H9 (cell line): ENCODE results near the gene DIAPH2. TPM values are rescaled to one million over a fixed set of nuclear protein-coding genes. Genes with fewer than 3 reads are reported as not detected.

Experiments used
- DNase-seq: peaks from one replicate; pipeline ENCODE4 v3.0.0-alpha.2; 2017
- H2AFZ ChIP-seq: one replicate; pipeline ENCODE4 v1.6.1; 2013; ENCODE audit warnings: mild to moderate bottlenecking, low read length, control low read depth, moderate library complexity
- H2AK5ac ChIP-seq: 2 replicates; pipeline ENCODE4 v1.6.1; 2013; ENCODE audit warnings: low read length, control low read depth, mixed read lengths; ENCODE audit not compliant: insufficient read length
- H2BK120ac ChIP-seq: one replicate; pipeline ENCODE4 v1.6.1; 2013; ENCODE audit warnings: low read depth, mild to moderate bottlenecking, low read length, control low read depth, inconsistent platforms; ENCODE audit not compliant: poor library complexity, severe bottlenecking
- H2BK12ac ChIP-seq: 2 replicates; pipeline ENCODE4 v1.6.1; 2013; ENCODE audit warnings: low read length, control low read depth, mixed read lengths, low read depth; ENCODE audit not compliant: insufficient read length
- H2BK15ac ChIP-seq: 2 replicates; pipeline ENCODE4 v1.6.1; 2013; ENCODE audit warnings: low read depth, low read length, control low read depth
- H2BK20ac ChIP-seq: one replicate; pipeline ENCODE4 v1.6.1; 2013; ENCODE audit warnings: low read depth, mild to moderate bottlenecking, low read length, control low read depth, inconsistent platforms; ENCODE audit not compliant: poor library complexity, severe bottlenecking
- H2BK5ac ChIP-seq: 2 replicates; pipeline ENCODE4 v1.6.1; 2013; ENCODE audit warnings: low read length, control low read depth, mixed read lengths; ENCODE audit not compliant: insufficient read length
- H3K14ac ChIP-seq: 2 replicates; pipeline ENCODE4 v1.6.1; 2013; ENCODE audit warnings: low read length, control low read depth; ENCODE audit not compliant: insufficient read depth
- H3K18ac ChIP-seq: 2 replicates; pipeline ENCODE4 v1.6.1; 2013; ENCODE audit warnings: low read depth, mild to moderate bottlenecking, mixed read lengths, low read length, control low read depth; ENCODE audit not compliant: insufficient read length
- H3K23ac ChIP-seq: 2 replicates; pipeline ENCODE4 v1.6.1; 2013; ENCODE audit warnings: low read length, control low read depth, mixed read lengths, low read depth; ENCODE audit not compliant: insufficient read length
- H3K23me2 ChIP-seq: 2 replicates; pipeline ENCODE4 v1.6.1; 2013; ENCODE audit warnings: low read depth, mild to moderate bottlenecking, mixed read lengths, low read length, control low read depth; ENCODE audit not compliant: insufficient read length, poor library complexity, severe bottlenecking
- H3K27ac ChIP-seq: 2 replicates; pipeline ENCODE4 v1.5.1; 2013; ENCODE audit warnings: low read length, control low read depth, mixed read lengths, low read depth; ENCODE audit not compliant: insufficient read length
- H3K27me3 ChIP-seq: 2 replicates; pipeline ENCODE4 v1.6.1; 2013; ENCODE audit warnings: low read length, control low read depth, inconsistent platforms; ENCODE audit not compliant: insufficient read depth
- H3K4ac ChIP-seq: 2 replicates; pipeline ENCODE4 v1.6.1; 2013; ENCODE audit warnings: low read depth, mild to moderate bottlenecking, control low read depth, inconsistent platforms, low read length, moderate library complexity
- H3K4me1 ChIP-seq: 2 replicates; pipeline ENCODE4 v1.6.1; 2013; ENCODE audit warnings: low read length, control low read depth, inconsistent platforms; ENCODE audit not compliant: insufficient read depth
- H3K4me2 ChIP-seq: 2 replicates; pipeline ENCODE4 v1.6.1; 2013; ENCODE audit warnings: low read length, control low read depth, mixed read lengths; ENCODE audit not compliant: insufficient read length, insufficient read depth
- H3K56ac ChIP-seq: 2 replicates; pipeline ENCODE4 v1.6.1; 2013; ENCODE audit warnings: low read depth, mild to moderate bottlenecking, mixed read lengths, low read length, control low read depth; ENCODE audit not compliant: insufficient read length
- H3K79me1 ChIP-seq: 2 replicates; pipeline ENCODE4 v1.6.1; 2013; ENCODE audit warnings: low read depth, mild to moderate bottlenecking, moderate library complexity, low read length, control low read depth, inconsistent platforms; ENCODE audit not compliant: insufficient read depth, poor library complexity, severe bottlenecking
- H3K79me2 ChIP-seq: 2 replicates; pipeline ENCODE4 v1.6.1; 2013; ENCODE audit warnings: low read length, control low read depth, inconsistent platforms; ENCODE audit not compliant: insufficient read depth
- H3K9ac ChIP-seq: 2 replicates; pipeline ENCODE4 v1.6.1; 2013; ENCODE audit warnings: low read length, control low read depth, mixed read lengths; ENCODE audit not compliant: insufficient read length; ENCODE audit errors: extremely low read depth
- H3K9me3 ChIP-seq: one replicate; pipeline ENCODE4 v1.6.1; 2013; ENCODE audit warnings: low read depth, low read length, inconsistent platforms; ENCODE audit not compliant: control insufficient read depth
- H3T11ph ChIP-seq: one replicate; pipeline ENCODE4 v1.6.1; 2013; ENCODE audit warnings: mild to moderate bottlenecking, low read length, control low read depth, inconsistent platforms
- H4K20me1 ChIP-seq: one replicate; pipeline ENCODE4 v1.6.1; 2013; ENCODE audit not compliant: control insufficient read depth, insufficient read length, insufficient read depth
- H4K5ac ChIP-seq: 2 replicates; pipeline ENCODE4 v1.6.1; 2013; ENCODE audit warnings: low read depth, mild to moderate bottlenecking, mixed read lengths, low read length, control low read depth; ENCODE audit not compliant: insufficient read length
- H4K8ac ChIP-seq: replicated peaks from 2 replicates; pipeline ENCODE4 v1.6.1; 2013; ENCODE audit warnings: low read length, control low read depth, mixed read lengths, low read depth; ENCODE audit not compliant: insufficient read length
- H4K91ac ChIP-seq: 2 replicates; pipeline ENCODE4 v1.6.1; 2013; ENCODE audit warnings: low read depth, mild to moderate bottlenecking, moderate library complexity, mixed read lengths, low read length, control low read depth; ENCODE audit not compliant: insufficient read length
- H3K27ac Mint-ChIP-seq, 3 experiments: 2 replicates in 2 of 3; 3 replicates in 1 of 3; pipeline ENCODE4 v1.8.0; 2020 to 2021; ENCODE audit warnings: mixed read lengths in 3 of 3, mild to moderate bottlenecking in 1 of 3, moderate library complexity in 1 of 3
- H3K27me3 Mint-ChIP-seq: 2 replicates; pipeline ENCODE4 v1.8.0; 2021; ENCODE audit warnings: low read depth, mild to moderate bottlenecking, moderate library complexity, mixed read lengths
- H3K36me3 Mint-ChIP-seq, 3 experiments: 2 replicates in 2 of 3; 3 replicates in 1 of 3; pipeline ENCODE4 v1.8.0; 2020 to 2021; ENCODE audit warnings: low read depth in 3 of 3, mixed read lengths in 3 of 3; ENCODE audit not compliant: insufficient read depth in 1 of 3
- H3K4me1 Mint-ChIP-seq, 2 experiments: 2 replicates each; pipeline ENCODE4 v1.8.0; 2020; ENCODE audit warnings: mixed read lengths in 2 of 2
- H3K4me3 Mint-ChIP-seq, 2 experiments: 2 replicates in 1 of 2; 3 replicates in 1 of 2; pipeline ENCODE4 v1.8.0; 2020 to 2021; ENCODE audit warnings: mild to moderate bottlenecking in 2 of 2, mixed read lengths in 2 of 2, moderate library complexity in 1 of 2
- H3K9me3 Mint-ChIP-seq, 2 experiments: 2 replicates in 1 of 2; 3 replicates in 1 of 2; pipeline ENCODE4 v1.8.0; 2020; ENCODE audit warnings: mild to moderate bottlenecking in 2 of 2, mixed read lengths in 2 of 2, moderate library complexity in 1 of 2
- CTCF ChIP-seq: fragments of 200-600 bp; sonication (generic); conservative IDR thresholded peaks from 3 replicates; pipeline ENCODE4 v1.8.0; 2021; ENCODE audit warnings: antibody characterized with exemption, mild to moderate bottlenecking
- WGBS: extraction: QIAGEN DNeasy Blood & Tissue Kit; methylation state at CpG from one replicate; pipeline ENCODE4 v1.1.7; 2013; ENCODE audit warnings: missing lambda C conversion rate, low lambda C conversion rate, mixed read lengths; ENCODE audit not compliant: insufficient read length; ENCODE audit errors: extremely low coverage; 5-methylcytosine and 5-hydroxymethylcytosine counted together
- total RNA-seq: library from RNA; stranded (reverse); gene quantifications from 2 replicates; pipeline ENCODE4 v1.2.1, GENCODE V29; 2021

DIAPH2 gene
- total RNA-seq, 1 experiment from 2014 or later, result 45.4 TPM

DNA sequence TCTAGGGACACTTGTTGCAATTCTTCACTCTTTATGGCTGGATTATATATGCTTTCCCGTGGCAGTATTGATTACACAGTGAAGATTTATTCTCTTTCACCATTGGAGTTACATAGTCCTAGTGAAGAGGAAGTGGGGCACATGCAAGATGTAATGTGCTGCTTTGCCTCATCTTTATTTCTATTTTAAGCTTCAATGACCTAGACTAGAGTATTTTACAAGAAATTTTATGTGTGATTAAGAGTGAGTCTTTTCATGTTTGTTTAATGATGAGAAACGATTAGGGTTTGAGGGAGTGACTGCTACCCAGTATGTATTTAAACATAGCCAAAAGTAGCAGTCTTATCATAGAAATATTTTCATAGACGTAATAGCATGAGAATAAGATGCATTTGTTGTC is 30.8 kb downstream of the DIAPH2 start:
- 100% methylated on average over 1 of the region's 3 CpGs for WGBS

More for the DNA sequence above, 30.8 kb downstream of the DIAPH2 start:
- no peak overlapping the region for H3K4ac ChIP-seq
- no peak overlapping the region for H3K18ac ChIP-seq
- no peak overlapping the region for H3T11ph ChIP-seq
- H3K23ac ChIP-seq, result no peak overlapping the region
- H3K23me2 ChIP-seq, result no peaks in the 10 kb centered on the region
- no peak overlapping the region for H3K9ac ChIP-seq
- no peaks in the 10 kb centered on the region for H3K4me1 ChIP-seq
- H3K79me1 ChIP-seq, result no peaks in the 10 kb centered on the region
- no peak overlapping the region for H4K91ac ChIP-seq
- no peak overlapping the region for H2AK5ac ChIP-seq
- Mint-ChIP-seq H3K27ac (no peak overlapping the region), H3K27me3 (no peaks in the 10 kb centered on the region), H3K36me3 (peaks cover 10 to 30% (median 12%) of the 10 kb centered on the region in 3 experiments), H3K4me3 (no peak overlapping the region), H3K4me1 (peaks cover 2 to 22% of the 10 kb centered on the region in 2 experiments), H3K9me3 (peaks cover 16 to 17% of the 10 kb centered on the region in 2 experiments)
- no peak overlapping the region for H2BK120ac ChIP-seq
- TF ChIP-seq CTCF, result no peak
- no peaks in the 10 kb centered on the region for H4K20me1 ChIP-seq
- no peak overlapping the region for H4K8ac ChIP-seq
- H3K4me2 ChIP-seq, result no peak overlapping the region
- no peak overlapping the region for H3K14ac ChIP-seq
- H2BK15ac ChIP-seq, result no peak overlapping the region
- DNase-seq, result no peak
- H3K9me3 ChIP-seq, result no peaks in the 10 kb centered on the region
- no peak overlapping the region for H3K56ac ChIP-seq
- no peak overlapping the region for H2BK5ac ChIP-seq
- H2AFZ ChIP-seq, result no peak overlapping the region
- H3K79me2 ChIP-seq, result no peaks in the 10 kb centered on the region; the same call in 1 of the 2 replicates
- H2BK12ac ChIP-seq, result no peak overlapping the region
- H3K27ac ChIP-seq, result no peak overlapping the region
- no peaks in the 10 kb centered on the region for H3K27me3 ChIP-seq
- H2BK20ac ChIP-seq, result no peak overlapping the region
- H4K5ac ChIP-seq, result no peak overlapping the region
